Transverse colon (tissue), 4 donors: ENCODE measurements around the gene NAA40. TPM values are rescaled to one million over a fixed set of nuclear protein-coding genes. Genes with fewer than 3 reads are reported as not detected.

Experiments used
- DNase-seq: peaks from one replicate; pipeline ENCODE4 v3.0.0-alpha.2; 2019
- H3K27ac ChIP-seq, 4 donors: fragments of 200-600 bp; sonication (generic); 2 replicates each; pipeline ENCODE4 v1.5.1; 2016 to 2018; ENCODE audit warnings: inconsistent platforms in 4 of 4
- H3K27me3 ChIP-seq: fragments of 200-600 bp; sonication (generic); 2 replicates; pipeline ENCODE4 v1.5.1; 2017; ENCODE audit warnings: inconsistent platforms
- H3K36me3 ChIP-seq, 4 donors: fragments of 200-600 bp; sonication (generic); 2 replicates each; pipeline ENCODE4 v1.5.1; 2017 to 2019; ENCODE audit warnings: inconsistent platforms in 4 of 4
- H3K4me1 ChIP-seq, 4 donors: fragments of 200-600 bp; sonication (generic); 2 replicates each; pipeline ENCODE4 v1.5.1; 2017 to 2020; ENCODE audit warnings: inconsistent platforms in 4 of 4
- H3K4me3 ChIP-seq, 4 donors: fragments of 200-600 bp; sonication (generic); 1 replicate in 1 of 4; 2 replicates in 3 of 4; pipeline versions ENCODE4 v1.5.1 to v1.6.1; 2017 to 2019; ENCODE audit warnings: inconsistent platforms in 4 of 4
- H3K9me3 ChIP-seq, 2 donors: fragments of 200-600 bp; sonication (generic); 2 replicates each; pipeline ENCODE4 v1.5.1; 2017 to 2019; ENCODE audit warnings: inconsistent platforms in 2 of 2
- CTCF ChIP-seq, 5 experiments: fragments of 200-600 bp in 3 of 5; fragments of 450-650 bp in 2 of 5; sonication (generic) in 3 of 5; IDR thresholded peaks; 1 replicate in 2 of 5; 2 replicates in 3 of 5; pipeline ENCODE4 v1.5.1; 2016 to 2017; ENCODE audit warnings: antibody characterized with exemption in 5 of 5, inconsistent platforms in 3 of 5, mild to moderate bottlenecking in 2 of 5, moderate library complexity in 1 of 5
- EP300 ChIP-seq: sonication (generic); formaldehyde crosslinking; IDR thresholded peaks from one replicate; pipeline ENCODE4 v1.6.1; 2017; ENCODE audit warnings: antibody characterized with exemption, low read depth
- POLR2A ChIP-seq: fragments of 450-650 bp; IDR thresholded peaks from one replicate; pipeline ENCODE4 v1.6.1; 2016; ENCODE audit warnings: antibody characterized with exemption, mild to moderate bottlenecking, moderate library complexity
- POLR2AphosphoS5 ChIP-seq, 3 donors: sonication (generic); formaldehyde crosslinking; IDR thresholded peaks; one replicate each; pipeline ENCODE4 v1.6.1; 2016; ENCODE audit warnings: antibody characterized with exemption in 3 of 3
- WGBS, 2 donors: methylation state at CpG; one replicate each; pipeline ENCODE4 v1.1.5; 2018; ENCODE audit warnings: low coverage in 1 of 2; 5-methylcytosine and 5-hydroxymethylcytosine counted together
- in situ Hi-C, 4 donors: fragments of 200-750 bp; cut with MboI; loops; one replicate each; pipeline versions ENCODE4 v1.15.0 to v1.15.1; 2017; ENCODE audit warnings: low sequenced_read_pairs in 3 of 4, low pct_ligation_motif_present in 1 of 4, low pct_unique_long_range_greater_than_20kb in 1 of 4
- intact Hi-C: fragments of 100-400 bp; cut with DNase I; formaldehyde crosslinking; loops from one replicate; pipeline ENCODE4 v1.15.1; 2023; ENCODE audit warnings: low total_unique reads
- total RNA-seq, 4 donors: library from RNA; depleted of rRNA; stranded (reverse); fragments of >200 nt; gene quantifications; one replicate each; pipeline ENCODE4 v1.1.0, GENCODE V29; 2016

Gene NAA40
- total RNA-seq, 4 donors from 2014 or later, result 25.8 to 36.6 (median 34.3) TPM

DNA sequence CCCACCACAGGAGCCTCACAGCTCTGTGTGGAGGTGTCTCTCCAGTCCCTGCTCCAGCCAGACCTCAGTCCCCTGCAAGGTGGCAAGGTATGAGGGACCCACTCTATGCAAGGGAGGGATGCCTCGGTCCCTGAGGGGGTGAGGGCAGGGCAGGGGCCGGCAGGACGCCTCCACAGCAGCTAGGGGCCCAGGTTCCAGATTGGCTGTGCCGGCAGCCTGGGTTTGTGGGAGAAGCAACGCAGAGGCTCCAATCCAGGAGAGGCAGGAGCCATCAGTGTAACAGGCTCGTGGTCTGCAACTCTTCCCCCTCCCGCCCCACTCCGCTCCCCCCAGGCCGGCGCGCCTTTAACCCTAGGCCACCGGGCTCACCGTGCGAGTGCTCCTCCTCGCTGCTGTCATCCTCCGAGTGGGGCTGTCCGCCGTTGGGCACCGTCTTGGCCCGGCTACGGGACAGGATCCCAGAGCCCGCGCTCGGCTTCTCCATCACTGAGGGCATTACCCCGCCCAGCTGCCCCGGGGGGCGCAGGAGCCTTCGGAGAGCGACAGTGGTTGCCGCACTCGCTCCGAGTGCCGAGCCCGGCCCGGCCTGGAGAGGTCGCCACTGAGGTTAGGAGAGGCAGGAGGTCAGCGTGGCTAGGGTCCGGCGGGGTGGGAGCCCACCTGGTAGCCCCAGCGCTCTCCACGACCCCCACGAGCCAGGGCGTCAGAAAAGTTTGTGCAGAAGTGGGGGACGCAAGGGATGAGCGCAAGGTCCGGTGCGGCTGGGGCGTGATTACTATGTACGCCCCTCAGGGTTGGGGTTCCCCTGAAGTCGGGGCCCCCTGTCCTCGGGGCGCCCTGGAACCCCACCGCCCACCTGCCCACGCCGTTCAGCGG is 22.6 kb upstream of the NAA40 start:
- Histone ChIP-seq H3K4me3 (peak overlapping the region; percentile 34 to 56 (median 41)), H3K36me3 (no peaks in the 10 kb centered on the region), H3K27me3 (no peaks in the 10 kb centered on the region), H3K27ac (peak overlapping the region in 2 of 4 donors; percentile 28 to 86), H3K9me3 (no peaks in the 10 kb centered on the region), H3K4me1 (peaks cover 42 to 52% (median 49%) of the 10 kb centered on the region in 4 donors)
- TF ChIP-seq POLR2AphosphoS5 (IDR thresholded peaks at IDR 0.05) (no peak), CTCF (IDR thresholded peaks at IDR 0.05) (peak; percentile 52 to 61 (median 55))
- WGBS, 2 donors, result 8% methylated on average over 22 of the region's 56 CpGs; no CpG with 5 or more reads in 1 of the 2 donors
- DNase-seq, result peak; percentile 61
- in situ Hi-C loops (no loop called here), intact Hi-C loops (no loop called here)

GRCh38 chr11:63916837-63917691 is 21.7 kb upstream of the NAA40 start, which contains the start of gene RCOR2:
Gene RCOR2, minus strand, starts transcription at chr11:63917164. Its CDS starts 708 bp downstream, at chr11:63916456.
- TF ChIP-seq POLR2AphosphoS5 (IDR thresholded peaks at IDR 0.05), result peak; percentile 20 to 51 (median 47)
- no peak for TF ChIP-seq CTCF (IDR thresholded peaks at IDR 0.05)
- WGBS, 2 donors, result 0% methylated on average over 22 of the region's 85 CpGs; no CpG with 5 or more reads in 1 of the 2 donors

DNA sequence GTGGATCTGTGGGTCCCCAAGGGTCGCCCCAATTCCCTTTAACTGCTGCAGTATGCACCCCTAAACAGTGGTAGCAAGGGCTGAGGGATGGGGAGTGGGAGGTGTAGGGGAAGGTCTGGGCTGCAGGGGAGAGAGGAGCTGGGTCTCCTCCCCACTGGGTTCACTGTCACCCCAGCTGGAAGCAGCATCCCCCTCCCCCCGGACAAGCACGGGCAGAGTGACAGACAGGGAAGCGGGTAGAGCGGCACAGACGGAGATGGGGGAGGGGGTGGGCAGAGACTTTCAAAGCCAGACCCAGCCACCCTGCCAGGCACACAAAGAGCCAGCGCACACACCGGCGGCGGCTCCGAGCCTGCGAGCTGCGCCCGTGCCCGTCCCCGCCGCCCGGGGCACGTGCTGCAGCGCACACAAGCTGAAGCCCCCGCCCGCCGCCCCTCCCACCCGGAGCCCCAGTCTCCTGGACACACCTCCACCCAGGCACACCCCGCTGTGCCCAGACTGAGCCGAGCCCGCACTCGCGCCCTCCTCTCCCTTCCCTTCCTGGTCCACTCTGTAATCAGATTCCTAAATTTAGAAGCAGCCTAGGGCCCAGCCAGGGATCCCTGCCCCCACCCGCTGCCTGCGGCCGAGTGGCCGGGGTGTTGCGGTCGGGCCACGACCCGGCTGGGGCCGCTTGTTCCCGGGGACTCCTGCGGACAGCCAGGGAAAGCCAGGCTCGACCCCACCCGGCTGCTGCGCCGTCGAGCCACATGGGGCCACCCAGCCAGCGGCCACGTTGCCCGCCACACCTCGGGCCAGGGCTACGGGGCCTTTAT is 20.9 kb upstream of the NAA40 start:
- Histone ChIP-seq H3K9me3 (no peaks in the 10 kb centered on the region), H3K4me3 (peak overlapping the region; percentile 1 to 56 (median 41)), H3K27ac (peak overlapping the region; percentile 84 to 90 (median 86)), H3K4me1 (peaks cover 42 to 52% (median 49%) of the 10 kb centered on the region in 4 donors), H3K36me3 (no peaks in the 10 kb centered on the region), H3K27me3 (no peaks in the 10 kb centered on the region)
- intact Hi-C loops, result no loop called here
- TF ChIP-seq CTCF (IDR thresholded peaks at IDR 0.05), result no peak
- TF ChIP-seq EP300, result no peak
- no peak for TF ChIP-seq POLR2AphosphoS5 (IDR thresholded peaks at IDR 0.05)
- no peak for TF ChIP-seq POLR2A
- 7% methylated on average over 40 of the region's 50 CpGs; no CpG with 5 or more reads in 1 of the 2 donors for WGBS, 2 donors
- peak; percentile 62 for DNase-seq
- in situ Hi-C loops, result no loop called here

More at GRCh38 chr11:63916837-63917691, 21.7 kb upstream of the NAA40 start, which contains the start of gene RCOR2:
- peak within 1 kb of the TSS; percentile 84 to 90 (median 86) for H3K27ac ChIP-seq
- H3K27me3 ChIP-seq, result no peaks in the 10 kb centered on the region
- DNase-seq, result peak; percentile 79
- intact Hi-C loops (no loop called here), in situ Hi-C loops (no loop called here)
- H3K4me3 ChIP-seq, result peak within 1 kb of the TSS; percentile 34 to 56 (median 41)
- H3K9me3 ChIP-seq, result no peaks in the 10 kb centered on the region
- H3K36me3 ChIP-seq, result no peaks in the 10 kb centered on the region
- H3K4me1 ChIP-seq, result peaks cover 42 to 52% (median 49%) of the 10 kb centered on the region in 4 donors
